ENCODE results near the gene NCAPD2. TPM values are rescaled to one million over a fixed set of nuclear protein-coding genes. Genes with fewer than 3 reads are reported as not detected.
"Not testable (repeated sequence)": the region's sequence is repeated elsewhere in the genome, so short reads cannot be mapped to it uniquely, and the experiment has no call there.

Gene NCAPD2
- total RNA-seq, 2 donors from 2014 or later, result 90.3 to 150 TPM

- no peak overlapping the region for H3K27ac Mint-ChIP-seq
- Histone ChIP-seq H3K9me3 (ENCODE audit: control insufficient read depth, low read length) (no peaks in the 10 kb centered on the region), H3K4me3 (ENCODE audit: low read length) (no peak overlapping the region), H3K9ac (ENCODE audit: extremely low read depth, low read length, poor library complexity, severe bottlenecking) (no peak overlapping the region), H3K4me1 (ENCODE audit: control insufficient read depth, insufficient read depth, low read length) (no peaks in the 10 kb centered on the region), H3K36me3 (ENCODE audit: control insufficient read depth, insufficient read depth, low read length) (peaks cover 11% of the 10 kb centered on the region), H3K27me3 (ENCODE audit: control insufficient read depth, insufficient read depth, low read length, poor library complexity, severe bottlenecking) (no peaks in the 10 kb centered on the region), H3K27ac (ENCODE audit: low read depth, low read length) (no peak overlapping the region)
- no peak overlapping the region for H3K4me3 Mint-ChIP-seq
- 80 to 88% methylated on average over 1 of the region's 1 CpG for WGBS, 2 experiments (ENCODE audit: insufficient coverage in 1 of 2, insufficient read length in 1 of 2)
- H3K27me3 Mint-ChIP-seq (ENCODE audit: insufficient read depth), result peaks cover 8% of the 10 kb centered on the region
- TF ChIP-seq CTCF (conservative IDR thresholded peaks at IDR 0.05), result no peak
- peaks cover 15% of the 10 kb centered on the region for H3K36me3 Mint-ChIP-seq (ENCODE audit: low read depth)
- H3K4me1 Mint-ChIP-seq, result peaks cover 7% of the 10 kb centered on the region
- peaks cover 4% of the 10 kb centered on the region for H3K9me3 Mint-ChIP-seq
- DNase-seq, result no peak
Observed at GRCh38 chr12:6488240-6488639, 5.7 kb upstream of the NCAPD2 start.

GRCh38 chr12:6489449-6489848 lies 4.5 kb upstream of the NCAPD2 start:
- Mint-ChIP-seq H3K9me3 (peaks cover 4% of the 10 kb centered on the region), H3K27me3 (ENCODE audit: insufficient read depth) (peaks cover 2% of the 10 kb centered on the region), H3K36me3 (ENCODE audit: low read depth) (peaks cover 15% of the 10 kb centered on the region), H3K4me1 (peaks cover 9% of the 10 kb centered on the region), H3K27ac (no peak overlapping the region), H3K4me3 (no peak overlapping the region)
- H3K9ac ChIP-seq (ENCODE audit: extremely low read depth, low read length, poor library complexity, severe bottlenecking), result no peak overlapping the region
- no peaks in the 10 kb centered on the region for H3K9me3 ChIP-seq (ENCODE audit: control insufficient read depth, low read length)
- no peak overlapping the region for H3K27ac ChIP-seq (ENCODE audit: low read depth, low read length)
- TF ChIP-seq CTCF (conservative IDR thresholded peaks at IDR 0.05), result no peak
- 73 to 85% methylated on average over 4 of the region's 4 CpGs for WGBS, 2 experiments (ENCODE audit: insufficient coverage in 1 of 2, insufficient read length in 1 of 2)
- no peaks in the 10 kb centered on the region for H3K27me3 ChIP-seq (ENCODE audit: control insufficient read depth, insufficient read depth, low read length, poor library complexity, severe bottlenecking)
- H3K36me3 ChIP-seq (ENCODE audit: control insufficient read depth, insufficient read depth, low read length), result peaks cover 11% of the 10 kb centered on the region
- DNase-seq, result no peak
- H3K4me3 ChIP-seq (ENCODE audit: low read length), result no peak overlapping the region
- H3K4me1 ChIP-seq (ENCODE audit: control insufficient read depth, insufficient read depth, low read length), result no peaks in the 10 kb centered on the region

- H3K27me3 ChIP-seq (ENCODE audit: control insufficient read depth, insufficient read depth, low read length, poor library complexity, severe bottlenecking); H3K27me3 Mint-ChIP-seq (ENCODE audit: insufficient read depth); H3K9ac ChIP-seq (ENCODE audit: extremely low read depth, low read length, poor library complexity, severe bottlenecking); H3K4me3 ChIP-seq (ENCODE audit: low read length); H3K4me3 Mint-ChIP-seq; H3K4me1 ChIP-seq (ENCODE audit: control insufficient read depth, insufficient read depth, low read length); DNase-seq; H3K27ac Mint-ChIP-seq; H3K9me3 Mint-ChIP-seq; H3K9me3 ChIP-seq (ENCODE audit: control insufficient read depth, low read length); H3K27ac ChIP-seq (ENCODE audit: low read depth, low read length): not testable (repeated sequence)
- peaks cover 19% of the 10 kb centered on the region for H3K36me3 ChIP-seq (ENCODE audit: control insufficient read depth, insufficient read depth, low read length)
- Mint-ChIP-seq H3K4me1 (peaks cover 20% of the 10 kb centered on the region), H3K36me3 (ENCODE audit: low read depth) (peaks cover 23% of the 10 kb centered on the region)
- WGBS, 2 experiments (ENCODE audit: insufficient coverage in 1 of 2, insufficient read length in 1 of 2), result 100% methylated on average over 1 of the region's 1 CpG; no CpG with 5 or more reads in 1 of the 2 experiments
Observed at GRCh38 chr12:6490673-6491072, 3.2 kb upstream of the NCAPD2 start.
